Ramos (cell line): ENCODE measurements around the gene DTWD2.
"Not testable (repeated sequence)": the region's sequence is repeated elsewhere in the genome, so short reads cannot be mapped to it uniquely, and the experiment has no call there.

Experiments
- in situ Hi-C: fragments of 300-500 bp; cut with MboI; formaldehyde crosslinking; loops from one replicate; pipeline ENCODE4 v1.14.3; 2022; ENCODE audit warnings: low sequenced_read_pairs; ENCODE audit not compliant: unreplicated experiment

The DTWD2 gene

DNA sequence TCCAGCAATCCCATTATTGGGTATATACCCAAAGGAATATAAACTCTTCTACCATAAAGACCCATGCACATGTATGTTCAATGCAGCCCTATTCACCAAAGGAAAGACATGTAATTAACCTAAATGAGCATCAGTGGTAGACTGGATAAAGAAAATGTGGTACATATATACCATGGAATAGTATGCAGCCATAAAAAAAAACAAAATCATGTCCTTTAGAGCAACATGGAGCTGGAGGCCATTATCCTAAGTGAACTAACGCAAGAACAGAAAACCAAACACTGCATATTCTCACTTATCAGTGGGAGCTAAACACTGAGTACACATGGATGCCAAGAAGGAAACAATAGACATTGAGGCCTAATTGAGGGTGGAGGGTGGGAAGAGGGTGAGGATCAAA, 27.8 kb downstream of the DTWD2 start:
- in situ Hi-C loops: loop anchor here (25.0 kb wide), 1 partner anchor 777 kb away; no protein-coding TSS in a partner anchor

DNA sequence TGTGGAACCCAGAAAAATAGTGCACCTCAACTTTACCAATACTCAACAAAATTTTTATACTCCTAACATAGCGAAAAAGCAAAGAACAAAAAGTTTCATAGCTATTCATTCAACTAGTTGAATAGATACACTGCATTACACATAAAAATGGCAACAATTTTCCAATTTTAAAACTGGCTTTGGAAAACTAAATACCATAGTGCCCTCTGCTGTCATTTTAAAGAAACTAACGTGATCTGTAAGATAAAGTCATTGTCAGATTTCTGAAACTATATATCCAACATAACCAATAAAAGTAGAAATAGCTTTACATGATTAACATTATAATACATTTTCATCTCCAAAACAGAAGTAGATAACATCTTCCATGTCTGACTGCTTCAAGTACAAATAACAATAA, 31.6 kb downstream of the DTWD2 start:
- in situ Hi-C loops: loop anchor here (25.0 kb wide), 1 partner anchor 781 kb away; no protein-coding TSS in a partner anchor

GRCh38 chr5:118953652-118954005, 34.7 kb downstream of the DTWD2 start:
- in situ Hi-C loops: loop anchor here (25.0 kb wide), 1 partner anchor 784 kb away; no protein-coding TSS in a partner anchor

- in situ Hi-C loops: loop anchor here (25.0 kb wide), 1 partner anchor 784 kb away; no protein-coding TSS in a partner anchor
Observed at GRCh38 chr5:118952992-118953651, 35.2 kb downstream of the DTWD2 start.

DNA sequence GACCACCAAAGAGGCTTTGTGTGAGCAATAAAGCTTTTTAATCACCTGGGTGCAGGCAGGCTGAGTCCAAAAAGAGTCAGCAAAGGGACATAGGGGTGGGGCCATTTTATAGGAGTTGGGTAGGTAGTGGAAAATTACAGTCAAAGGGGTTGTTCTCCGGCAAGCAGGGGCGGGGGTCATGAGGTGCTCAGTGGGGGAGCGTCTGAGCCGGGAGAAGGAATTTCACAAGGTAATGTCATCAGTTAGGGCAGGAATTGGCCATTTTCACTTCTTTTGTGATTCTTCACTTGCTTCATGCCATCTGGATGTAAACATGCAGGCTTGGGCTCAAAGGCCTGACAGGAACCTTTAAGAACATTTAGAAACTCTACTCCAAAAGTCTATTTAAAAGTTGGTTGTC, 36.0 kb downstream of the DTWD2 start:
- in situ Hi-C loops: loop anchor here (25.0 kb wide), 1 partner anchor 785 kb away; no protein-coding TSS in a partner anchor

DNA sequence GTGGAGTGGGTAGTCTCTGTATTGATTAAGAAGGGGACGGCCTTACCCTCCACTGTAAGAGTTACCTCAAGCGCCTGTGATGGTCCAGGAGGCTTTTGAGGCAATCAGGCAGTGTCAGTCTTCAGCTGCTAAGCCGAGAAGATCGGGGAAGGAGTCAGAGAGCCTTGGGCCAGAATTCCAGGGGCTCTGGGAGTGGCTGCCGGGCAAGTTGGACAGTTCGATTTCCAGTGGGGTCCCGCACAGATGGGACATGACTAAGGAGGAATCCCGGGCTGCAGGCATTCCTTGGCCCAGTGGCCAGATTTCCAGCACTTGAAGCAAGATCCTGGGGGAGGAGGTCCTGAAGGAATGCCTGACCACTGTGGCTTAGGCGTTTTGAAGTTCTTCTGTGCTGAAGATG, 38.0 kb downstream of the DTWD2 start:
- in situ Hi-C loops: loop anchor here (25.0 kb wide), 1 partner anchor 787 kb away; no protein-coding TSS in a partner anchor

DNA sequence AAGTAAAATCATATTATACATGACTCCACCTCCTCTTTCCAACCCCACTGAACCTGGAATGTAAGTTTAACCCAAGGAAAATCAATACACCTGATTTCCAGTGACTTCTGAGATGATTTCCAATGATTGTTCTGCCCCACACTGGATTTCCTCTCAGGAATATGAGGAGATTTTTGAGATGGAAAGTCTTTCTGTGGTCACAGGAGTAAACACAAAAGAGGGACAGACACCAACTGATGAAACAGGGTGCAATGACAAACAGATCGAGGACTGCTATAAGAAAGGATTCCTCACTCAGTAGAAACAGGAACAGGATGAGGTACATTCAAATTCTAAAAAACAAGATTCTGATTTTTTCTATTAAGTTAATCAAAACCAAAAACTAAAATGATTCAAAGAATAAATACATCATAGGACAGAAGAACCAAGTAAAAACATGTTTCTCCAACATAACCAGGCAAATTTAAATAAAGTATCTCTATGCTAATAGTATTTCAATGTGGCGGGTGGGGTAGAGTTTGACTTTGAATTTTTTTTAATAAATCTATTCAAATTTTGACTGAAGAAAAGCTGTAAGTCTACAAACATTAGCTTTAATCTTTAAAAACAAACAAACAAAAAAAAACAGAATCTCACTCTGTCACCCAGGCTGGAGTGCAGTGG, 42.1 kb downstream of the DTWD2 start:
- in situ Hi-C loops: no loop called here

GRCh38 chr5:118937393-118938061, 50.8 kb downstream of the DTWD2 start:
- in situ Hi-C loops: no loop called here

DNA sequence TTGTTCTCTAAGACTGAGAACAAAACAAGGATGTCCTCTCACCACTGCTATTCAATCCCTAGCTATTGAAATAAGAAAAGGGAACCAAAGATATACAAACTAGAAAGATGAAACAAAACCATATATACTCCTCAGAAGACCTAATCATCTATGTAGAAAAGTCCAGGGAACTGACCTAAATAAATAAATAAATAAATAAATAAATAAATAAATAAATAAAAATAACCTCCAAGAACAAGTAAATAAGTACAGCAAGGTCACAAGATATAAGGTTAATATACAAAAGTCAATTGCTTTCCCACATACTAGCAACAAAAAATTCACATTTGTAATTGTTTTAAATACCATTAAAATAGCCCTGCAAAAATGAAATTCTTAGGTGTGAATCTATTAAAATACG, 54.6 kb downstream of the DTWD2 start:
- in situ Hi-C loops: no loop called here

GRCh38 chr5:118931564-118931963, 56.8 kb downstream of the DTWD2 start:
- in situ Hi-C loops: no loop called here

- in situ Hi-C loops: no loop called here
Observed at GRCh38 chr5:118924006-118924389, 64.3 kb downstream of the DTWD2 start.

- in situ Hi-C loops: no loop called here
Observed at GRCh38 chr5:118923295-118924005, 64.9 kb downstream of the DTWD2 start.

- in situ Hi-C loops: no loop called here
Observed at GRCh38 chr5:118921866-118922265, 66.5 kb downstream of the DTWD2 start.

DNA sequence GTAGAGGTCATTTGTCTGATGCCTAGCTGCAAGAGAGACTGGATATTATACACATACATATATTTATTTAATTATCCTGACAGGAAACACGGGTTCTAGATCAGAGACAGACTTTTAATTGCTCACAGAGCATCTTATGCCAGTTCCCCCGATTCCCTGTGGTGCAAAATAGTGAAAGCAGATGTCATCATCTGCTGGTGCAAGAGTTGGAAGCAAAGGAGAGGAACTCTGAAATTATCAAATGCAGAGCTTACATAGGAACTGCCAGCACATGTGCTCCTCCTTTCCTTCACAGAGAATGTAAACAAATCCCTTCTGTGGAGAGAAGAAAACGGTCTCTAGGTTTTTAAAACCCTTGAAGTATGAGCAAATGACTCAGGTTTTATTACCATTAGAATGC, 69.3 kb downstream of the DTWD2 start:
- in situ Hi-C loops: no loop called here

GRCh38 chr5:118918232-118918631, 70.1 kb downstream of the DTWD2 start:
- in situ Hi-C loops: no loop called here

- in situ Hi-C loops: not testable (repeated sequence)
Observed at GRCh38 chr5:118907536-118907935, 80.8 kb downstream of the DTWD2 start.

- in situ Hi-C loops: no loop called here
Observed at GRCh38 chr5:118906947-118907346, 81.4 kb downstream of the DTWD2 start.

- in situ Hi-C loops: no loop called here
Observed at GRCh38 chr5:118905196-118905595, 83.2 kb downstream of the DTWD2 start.

DNA sequence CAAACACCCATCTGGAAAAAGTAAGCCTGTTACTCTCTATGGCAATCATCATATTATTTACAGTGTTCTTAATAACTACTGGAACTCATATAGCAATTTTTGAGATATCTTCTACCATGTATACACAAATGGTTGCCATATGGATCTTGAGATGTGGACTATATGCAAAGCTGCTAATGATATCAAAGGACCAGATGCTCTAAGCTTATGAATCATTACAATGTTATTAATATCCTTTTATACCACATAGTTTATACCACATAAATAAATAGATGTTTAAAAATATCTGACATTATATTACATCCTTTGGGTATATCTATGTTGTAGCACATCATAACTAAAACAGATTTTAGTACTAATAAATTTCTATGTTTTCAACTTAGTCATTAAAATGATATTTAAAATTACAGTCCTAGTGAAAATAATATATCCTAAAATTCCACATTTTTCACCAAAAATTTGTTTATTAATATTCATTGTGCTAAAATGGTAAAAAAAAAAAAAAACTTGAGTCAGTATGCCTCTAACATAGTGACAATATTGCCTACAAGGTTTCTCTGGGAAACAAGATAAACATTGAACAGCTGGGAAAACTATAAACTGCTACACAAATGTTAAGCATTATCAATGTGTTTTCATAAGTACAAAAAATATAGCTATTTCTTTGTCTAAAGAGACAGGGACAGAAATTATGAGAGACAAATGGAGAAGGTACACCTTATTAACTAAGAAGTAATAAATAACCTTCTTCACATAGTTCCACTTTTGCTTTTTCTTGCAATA, 85.5 kb downstream of the DTWD2 start:
- in situ Hi-C loops: no loop called here

- in situ Hi-C loops: no loop called here
Observed at GRCh38 chr5:118894709-118895108, 93.6 kb downstream of the DTWD2 start.
